GM21717 (cell line): ENCODE data around the gene DIS3L2.
"Not testable (repeated sequence)": the region's sequence is repeated elsewhere in the genome, so short reads cannot be mapped to it uniquely, and the experiment has no call there.

Experiments used
- ATAC-seq: cut with Tn5 transposase; IDR thresholded peaks from one replicate; pipeline ENCODE4 v1.9.1; 2021; ENCODE audit warnings: mild to moderate bottlenecking, moderate library complexity; ENCODE audit not compliant: unreplicated experiment

DIS3L2 gene

DNA sequence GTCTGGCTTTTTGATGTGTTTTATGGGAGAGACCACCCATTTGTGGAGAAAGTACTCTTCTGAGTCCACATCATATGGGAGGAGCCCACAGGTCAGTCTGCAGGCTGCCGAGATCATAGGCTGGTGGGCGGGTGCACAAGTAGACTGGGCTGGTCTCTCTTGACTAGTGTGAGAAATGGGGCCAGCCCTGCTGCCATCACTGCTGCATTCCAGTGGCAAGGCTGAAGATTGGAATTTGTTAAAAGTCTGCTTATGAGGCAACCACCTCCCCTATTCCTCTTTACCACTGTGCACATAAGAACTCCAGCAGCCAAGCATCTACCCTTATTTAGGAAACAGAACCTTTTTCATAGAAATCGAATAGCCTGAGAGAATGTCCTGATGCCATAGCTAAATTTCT, 200.7 kb downstream of the DIS3L2 start:
- no peak for ATAC-seq

GRCh38 chr2:232170396-232170795, 208.9 kb downstream of the DIS3L2 start:
- ATAC-seq: no peak

GRCh38 chr2:232174662-232175061, 213.1 kb downstream of the DIS3L2 start:
- no peak for ATAC-seq

- not testable (repeated sequence) for ATAC-seq
Observed at GRCh38 chr2:232176587-232176986, 215.1 kb downstream of the DIS3L2 start.

- ATAC-seq: no peak
Observed at GRCh38 chr2:232183279-232183678, 221.8 kb downstream of the DIS3L2 start.

- ATAC-seq: no peak
Observed at GRCh38 chr2:232184346-232184745, 222.8 kb downstream of the DIS3L2 start.

DNA sequence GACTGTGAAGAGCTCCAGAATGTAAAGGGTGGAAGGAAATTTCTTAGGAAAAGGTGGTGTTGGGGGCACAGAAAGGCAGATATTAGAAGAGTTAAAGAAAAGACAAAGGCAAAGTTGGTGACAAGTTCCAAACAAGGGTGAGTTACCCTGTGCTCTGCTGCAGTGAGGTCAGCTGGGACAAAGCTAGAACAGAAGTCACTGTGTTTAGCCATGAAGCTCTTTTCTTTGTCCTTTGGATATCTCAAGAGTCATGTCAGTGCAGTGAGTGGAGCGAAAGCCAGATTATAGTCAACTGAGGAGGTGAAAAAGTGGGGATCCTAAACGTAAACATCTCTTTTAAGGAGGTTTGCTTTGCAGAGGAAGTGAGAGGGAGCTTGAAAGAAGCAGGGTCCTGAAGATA, 229.3 kb downstream of the DIS3L2 start:
- ATAC-seq: no peak

DNA sequence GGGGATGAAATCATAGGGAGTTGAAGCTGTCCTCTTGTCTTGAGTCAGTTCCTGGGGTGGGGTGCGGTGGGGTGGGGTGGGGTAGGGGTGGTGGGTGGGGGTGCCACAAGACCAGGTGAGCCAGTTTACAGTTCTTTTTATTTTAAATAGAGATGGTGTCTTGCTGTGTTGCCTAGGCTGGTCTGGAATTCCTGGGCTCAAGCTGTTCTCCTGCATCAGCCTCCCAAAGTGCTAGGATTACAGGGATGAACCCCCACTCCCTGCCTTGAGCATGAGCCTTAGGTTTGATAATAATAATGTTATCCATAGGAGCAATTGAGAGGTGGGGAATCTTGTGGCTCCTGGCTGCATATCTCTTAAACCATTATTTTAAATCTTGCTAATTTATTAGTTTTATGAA, 234.0 kb downstream of the DIS3L2 start:
- no peak for ATAC-seq

DNA sequence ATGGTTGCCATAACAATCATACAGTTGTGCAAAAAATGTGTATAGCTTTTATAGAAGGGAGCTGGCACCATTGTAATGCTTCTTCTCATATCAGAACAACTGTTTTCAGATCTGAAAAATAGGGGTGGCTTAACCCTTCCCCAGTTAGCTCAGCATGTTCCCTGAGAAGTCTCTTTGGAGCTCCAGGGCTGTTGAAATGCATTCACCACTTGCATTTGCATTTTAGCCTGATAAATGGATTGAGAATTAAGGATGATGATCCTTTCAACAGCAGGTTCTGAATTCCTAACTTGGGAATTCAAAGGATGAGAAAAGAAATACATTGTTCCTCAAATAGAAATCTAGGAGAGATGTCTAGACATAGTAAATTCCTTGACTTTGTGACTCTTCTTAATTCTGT, 235.3 kb downstream of the DIS3L2 start:
- ATAC-seq: no peak

DNA sequence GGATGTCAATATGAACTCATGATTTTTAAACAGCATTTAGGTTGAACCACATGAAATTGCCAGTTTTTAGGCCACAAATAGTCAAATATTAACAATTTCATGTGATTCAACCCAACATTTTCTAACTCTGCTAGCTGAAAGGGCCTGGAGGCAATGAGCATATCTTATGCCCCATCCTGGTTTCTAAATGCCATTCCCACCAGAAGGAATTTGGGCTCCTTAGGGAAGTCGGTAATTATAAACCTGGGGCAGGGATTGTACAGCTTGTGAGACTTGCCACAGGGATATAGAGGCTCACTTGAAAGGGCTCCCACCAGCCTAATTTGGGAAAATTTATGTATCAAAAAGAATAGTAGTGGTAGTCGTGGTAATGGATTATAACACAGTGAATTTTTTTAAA, 238.7 kb downstream of the DIS3L2 start:
- ATAC-seq: no peak

DNA sequence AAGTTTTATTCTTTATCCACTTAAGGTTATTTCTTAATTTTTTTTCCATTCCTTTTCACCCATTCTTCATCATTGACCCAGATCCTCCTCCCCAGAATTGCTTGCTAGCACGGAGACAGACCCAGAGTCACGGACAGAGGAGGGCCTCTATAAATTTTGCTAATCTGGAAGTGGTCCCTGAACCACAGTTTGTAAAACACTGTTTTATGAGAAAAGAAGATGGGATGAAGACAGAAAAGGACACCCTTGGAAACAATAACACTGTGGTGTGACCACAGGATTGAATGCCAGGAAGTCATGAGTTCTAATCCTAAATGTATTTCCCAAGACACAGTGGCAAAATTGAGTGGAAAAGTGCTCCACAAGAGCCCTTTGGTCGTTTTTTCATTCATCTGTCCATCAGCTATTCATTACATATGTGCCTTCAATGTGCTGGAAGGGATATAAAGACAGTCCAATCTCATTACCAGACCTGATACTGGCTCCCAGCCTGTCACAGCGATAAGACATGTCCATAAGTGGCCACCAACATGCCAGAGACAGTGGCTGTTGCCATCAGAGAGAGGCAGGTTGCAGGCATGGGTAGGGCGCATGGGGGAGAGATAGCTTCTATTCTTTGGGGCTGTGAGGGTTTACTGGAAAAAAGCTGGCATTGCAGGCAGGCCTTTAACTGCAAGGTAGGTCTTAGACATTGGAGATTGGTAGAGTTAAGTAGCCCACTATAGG, 241.8 kb downstream of the DIS3L2 start:
- no peak for ATAC-seq

DNA sequence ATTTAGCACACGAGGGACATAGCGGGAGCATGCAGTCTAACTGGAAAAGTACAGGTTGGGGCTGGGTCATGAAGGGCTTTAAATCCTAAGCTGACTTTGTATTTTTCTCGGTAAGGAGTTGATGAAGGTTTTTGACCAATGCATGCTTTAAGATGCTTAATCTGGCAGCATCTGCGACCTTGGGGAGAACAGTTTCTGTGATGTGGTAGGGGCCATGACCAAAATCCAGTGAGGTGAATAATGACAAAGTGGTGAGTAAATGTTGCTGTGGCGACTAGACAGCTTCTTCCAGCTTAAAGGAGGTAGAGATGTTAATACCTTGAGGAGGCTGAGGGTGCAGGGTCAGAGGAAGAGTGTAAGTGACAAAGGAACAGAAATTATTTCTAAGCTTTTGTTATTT, 242.4 kb downstream of the DIS3L2 start:
- no peak for ATAC-seq

- ATAC-seq: no peak
Observed at GRCh38 chr2:232204457-232204931, 243.0 kb downstream of the DIS3L2 start.

- ATAC-seq: no peak
Observed at GRCh38 chr2:232207174-232207573, 245.7 kb downstream of the DIS3L2 start.

DNA sequence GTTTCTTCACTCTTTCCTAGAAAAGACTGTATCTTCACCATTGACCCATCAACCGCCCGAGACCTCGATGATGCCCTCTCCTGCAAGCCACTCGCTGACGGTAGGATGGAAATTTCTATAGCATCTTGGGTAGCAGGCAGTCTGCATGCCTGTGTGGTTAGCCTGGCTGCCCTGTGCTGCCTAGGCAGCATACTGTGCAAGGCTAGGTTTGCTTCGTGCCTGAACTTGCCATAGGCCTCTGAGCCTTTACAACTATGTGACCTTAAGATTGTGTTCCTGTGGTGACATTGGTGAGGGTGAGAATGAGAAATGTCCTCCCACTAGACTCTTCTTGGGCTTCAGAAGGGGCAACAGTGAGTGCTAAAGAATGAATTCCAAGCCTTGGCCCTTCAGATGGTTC, 248.8 kb downstream of the DIS3L2 start:
- ATAC-seq: no peak

DNA sequence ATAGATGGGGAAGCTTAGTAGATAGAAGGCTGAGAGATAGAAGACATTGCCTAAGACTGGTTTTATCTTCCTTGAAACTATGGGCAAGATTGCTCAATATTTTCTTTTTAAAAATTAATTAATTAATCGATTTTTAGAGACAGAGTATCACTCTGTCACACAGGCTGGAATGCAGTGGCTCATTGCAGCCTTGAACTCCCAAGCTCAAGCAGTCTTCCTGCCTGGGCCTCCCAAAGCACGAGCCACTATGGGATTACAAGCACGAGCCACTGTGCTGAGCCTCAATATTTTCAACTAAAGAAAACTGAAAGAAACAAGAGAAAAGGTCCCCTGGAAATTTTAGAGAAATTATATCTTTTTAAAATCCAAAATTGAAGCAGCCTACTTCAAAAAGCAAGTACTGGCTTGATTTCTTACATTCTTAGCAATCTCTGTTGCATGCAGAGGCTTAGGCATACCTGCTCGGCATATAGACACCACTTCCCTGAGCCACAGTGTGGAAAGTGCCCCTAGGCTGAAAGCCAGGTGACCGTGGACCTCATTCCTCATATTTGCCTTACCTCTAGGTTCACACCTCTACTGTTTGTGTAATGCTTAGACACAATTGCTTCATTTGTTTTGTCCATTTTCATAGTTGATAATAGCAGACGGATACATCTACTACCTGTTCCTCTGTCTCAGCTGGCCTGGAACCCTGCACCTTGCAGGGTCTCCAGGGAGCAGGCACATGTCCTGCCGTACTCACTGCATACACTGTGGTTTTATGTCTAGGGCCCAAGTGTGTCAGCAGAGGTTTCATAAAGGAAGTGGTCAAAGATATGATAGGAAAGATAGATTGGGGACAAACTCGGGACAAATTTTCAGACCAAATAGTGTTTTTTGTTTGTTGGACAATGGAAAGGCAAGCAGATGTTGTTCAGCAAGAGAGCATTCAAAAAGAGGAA, 250.5 kb downstream of the DIS3L2 start:
- ATAC-seq: no peak

- no peak for ATAC-seq
Observed at GRCh38 chr2:232213176-232213575, 251.7 kb downstream of the DIS3L2 start.

DNA sequence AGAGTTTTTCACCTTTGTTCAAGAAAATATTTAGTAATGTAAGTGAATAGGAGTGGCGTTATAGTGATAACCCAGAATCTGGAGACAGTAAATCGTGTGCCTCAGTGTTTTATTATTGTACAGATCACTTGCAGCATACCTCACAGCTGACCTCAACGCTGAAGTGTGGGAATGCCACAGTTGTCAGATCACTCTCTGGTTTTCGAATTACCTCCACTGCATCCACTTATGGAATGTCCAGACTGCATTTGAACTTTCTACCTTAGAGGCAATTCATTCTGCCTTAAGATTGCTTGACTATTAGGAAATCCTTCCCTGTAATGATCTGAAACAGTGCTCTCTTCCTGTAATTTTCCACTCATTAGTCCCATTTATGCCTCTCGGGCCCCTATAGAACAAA, 252.5 kb downstream of the DIS3L2 start:
- no peak for ATAC-seq

GRCh38 chr2:232216028-232216427, 254.5 kb downstream of the DIS3L2 start:
- ATAC-seq: no peak

DNA sequence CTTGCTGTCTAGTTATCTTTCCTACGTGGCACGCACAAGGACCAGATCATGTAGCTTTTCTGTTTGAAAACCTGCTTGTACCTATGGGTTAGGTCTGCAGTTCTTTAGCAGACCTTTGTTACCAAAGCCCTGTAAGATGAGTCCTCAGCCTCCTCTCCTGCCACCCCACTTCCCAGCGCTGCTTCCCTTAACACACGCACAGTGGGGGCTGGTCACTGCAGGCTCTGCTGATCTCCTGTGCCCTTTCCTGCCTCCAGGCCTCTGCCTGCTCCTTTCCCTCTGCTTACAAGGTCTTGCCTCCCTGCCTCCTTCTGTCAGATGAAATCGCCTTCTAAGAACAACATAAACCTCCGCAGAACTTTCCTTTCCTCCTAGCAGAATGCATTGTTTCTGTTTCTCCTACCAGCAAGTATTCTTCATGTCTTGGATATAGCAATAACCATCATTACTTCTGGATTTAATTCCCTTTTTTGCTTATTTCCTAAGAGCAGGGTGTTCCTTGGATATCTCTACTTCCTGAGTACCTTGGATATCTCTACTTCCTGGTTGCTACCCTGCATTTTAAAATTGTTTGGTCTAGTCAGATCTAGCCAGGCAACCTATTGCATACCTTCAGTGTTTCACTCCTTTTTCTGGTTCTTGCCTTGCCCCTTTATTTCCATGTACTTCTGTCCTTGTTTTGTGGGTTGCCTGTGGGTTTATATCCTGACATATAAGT, 257.4 kb downstream of the DIS3L2 start:
- ATAC-seq: no peak

- no peak for ATAC-seq
Observed at GRCh38 chr2:232219496-232219870, 258.0 kb downstream of the DIS3L2 start.
